Measurements from ENCODE around the gene ZNF385B. TPM values are rescaled to one million over a fixed set of nuclear protein-coding genes. Genes with fewer than 3 reads are reported as not detected.

Gene ZNF385B
- total RNA-seq, 3 donors from 2014 or later (not counting 1 experiment from before 2014, with no cell fraction given): 0.54 TPM; not detected in 2

- H3K27ac ChIP-seq (ENCODE audit: low read length): no peak overlapping the region
- TF ChIP-seq, protein P1, sequence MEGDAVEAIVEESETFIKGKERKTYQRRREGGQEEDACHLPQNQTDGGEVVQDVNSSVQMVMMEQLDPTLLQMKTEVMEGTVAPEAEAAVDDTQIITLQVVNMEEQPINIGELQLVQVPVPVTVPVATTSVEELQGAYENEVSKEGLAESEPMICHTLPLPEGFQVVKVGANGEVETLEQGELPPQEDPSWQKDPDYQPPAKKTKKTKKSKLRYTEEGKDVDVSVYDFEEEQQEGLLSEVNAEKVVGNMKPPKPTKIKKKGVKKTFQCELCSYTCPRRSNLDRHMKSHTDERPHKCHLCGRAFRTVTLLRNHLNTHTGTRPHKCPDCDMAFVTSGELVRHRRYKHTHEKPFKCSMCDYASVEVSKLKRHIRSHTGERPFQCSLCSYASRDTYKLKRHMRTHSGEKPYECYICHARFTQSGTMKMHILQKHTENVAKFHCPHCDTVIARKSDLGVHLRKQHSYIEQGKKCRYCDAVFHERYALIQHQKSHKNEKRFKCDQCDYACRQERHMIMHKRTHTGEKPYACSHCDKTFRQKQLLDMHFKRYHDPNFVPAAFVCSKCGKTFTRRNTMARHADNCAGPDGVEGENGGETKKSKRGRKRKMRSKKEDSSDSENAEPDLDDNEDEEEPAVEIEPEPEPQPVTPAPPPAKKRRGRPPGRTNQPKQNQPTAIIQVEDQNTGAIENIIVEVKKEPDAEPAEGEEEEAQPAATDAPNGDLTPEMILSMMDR (IDR thresholded peaks at IDR 0.05): no peak
- no peak overlapping the region for H3K27ac Mint-ChIP-seq
- no peaks in the 10 kb centered on the region for H3K36me3 Mint-ChIP-seq
- DNase-seq (no peak), ATAC-seq (no peak)
- H3K4me3 ChIP-seq (ENCODE audit: low read length): no peak overlapping the region
- no peaks in the 10 kb centered on the region for H3K4me1 Mint-ChIP-seq
- H3K27me3 ChIP-seq (ENCODE audit: control insufficient read depth, insufficient read depth, low read length): no peaks in the 10 kb centered on the region
- H3K36me3 ChIP-seq (ENCODE audit: control insufficient read depth, insufficient read depth, low read length): no peaks in the 10 kb centered on the region
- intact Hi-C loops (cut with micrococcal nuclease): no loop called here
- WGBS (ENCODE audit: insufficient coverage): 74% methylated on average over 4 of the region's 5 CpGs
- peaks cover 0 to 4% of the 10 kb centered on the region in 2 donors for H3K9me3 Mint-ChIP-seq
- H3K4me3 Mint-ChIP-seq: no peak overlapping the region
- H3K27me3 Mint-ChIP-seq (ENCODE audit: low read depth in 2 of 2): no peaks in the 10 kb centered on the region
- no peaks in the 10 kb centered on the region for H3K9me3 ChIP-seq (ENCODE audit: control insufficient read depth, insufficient read depth, low read length)
- no peaks in the 10 kb centered on the region for H3K4me1 ChIP-seq (ENCODE audit: control insufficient read depth, insufficient read depth, low read length)
These were observed 159.8 kb downstream of the ZNF385B start for GRCh38 chr2:179701524-179702110.

GRCh38 chr2:179695486-179695885, 165.9 kb downstream of the ZNF385B start:
- no peaks in the 10 kb centered on the region for H3K4me1 ChIP-seq (ENCODE audit: control insufficient read depth, insufficient read depth, low read length)
- WGBS (ENCODE audit: insufficient coverage): 89% methylated on average over 1 of the region's 1 CpG
- H3K4me3 ChIP-seq (ENCODE audit: low read length): no peak overlapping the region
- Mint-ChIP-seq H3K9me3 (no peaks in the 10 kb centered on the region), H3K4me1 (no peaks in the 10 kb centered on the region), H3K27ac (no peak overlapping the region), H3K36me3 (no peaks in the 10 kb centered on the region), H3K4me3 (no peak overlapping the region), H3K27me3 (ENCODE audit: low read depth in 2 of 2) (no peaks in the 10 kb centered on the region)
- DNase-seq (no peak), ATAC-seq (no peak)
- TF ChIP-seq, protein P1 (IDR thresholded peaks at IDR 0.05): no peak
- no peaks in the 10 kb centered on the region for H3K36me3 ChIP-seq (ENCODE audit: control insufficient read depth, insufficient read depth, low read length)
- H3K27me3 ChIP-seq (ENCODE audit: control insufficient read depth, insufficient read depth, low read length): no peaks in the 10 kb centered on the region
- no peaks in the 10 kb centered on the region for H3K9me3 ChIP-seq (ENCODE audit: control insufficient read depth, insufficient read depth, low read length)
- no peak overlapping the region for H3K27ac ChIP-seq (ENCODE audit: low read length)
- intact Hi-C loops (cut with micrococcal nuclease): no loop called here

DNA sequence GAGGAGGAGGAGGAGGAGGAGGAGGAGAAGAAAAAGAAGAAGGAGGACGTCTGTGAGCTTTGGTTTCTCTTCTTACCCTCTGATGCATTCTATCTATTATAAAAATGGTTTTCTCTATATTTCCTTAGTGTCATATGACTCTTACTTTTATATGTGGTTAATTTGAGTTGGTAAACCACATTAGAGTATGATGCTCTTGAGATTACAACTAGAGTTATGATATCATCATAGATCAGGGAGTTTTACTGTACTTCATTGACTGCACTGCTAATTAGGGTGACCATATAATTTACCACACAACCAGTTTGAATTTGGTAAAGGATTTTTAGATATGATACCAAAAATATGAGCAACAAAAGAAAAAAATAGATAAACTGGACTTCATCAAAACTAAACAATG, 166.4 kb downstream of the ZNF385B start:
- Mint-ChIP-seq H3K4me1 (no peaks in the 10 kb centered on the region), H3K27me3 (ENCODE audit: low read depth in 2 of 2) (no peaks in the 10 kb centered on the region), H3K4me3 (no peak overlapping the region), H3K36me3 (no peaks in the 10 kb centered on the region), H3K9me3 (no peaks in the 10 kb centered on the region), H3K27ac (no peak overlapping the region)
- DNase-seq (no peak), ATAC-seq (no peak)
- TF ChIP-seq, protein P1 (IDR thresholded peaks at IDR 0.05): no peak
- H3K36me3 ChIP-seq (ENCODE audit: control insufficient read depth, insufficient read depth, low read length): no peaks in the 10 kb centered on the region
- no peaks in the 10 kb centered on the region for H3K27me3 ChIP-seq (ENCODE audit: control insufficient read depth, insufficient read depth, low read length)
- intact Hi-C loops (cut with micrococcal nuclease): no loop called here
- H3K9me3 ChIP-seq (ENCODE audit: control insufficient read depth, insufficient read depth, low read length): no peaks in the 10 kb centered on the region
- no peak overlapping the region for H3K4me3 ChIP-seq (ENCODE audit: low read length)
- WGBS (ENCODE audit: insufficient coverage): no CpG with 5 or more reads among the region's 1 CpG
- no peak overlapping the region for H3K27ac ChIP-seq (ENCODE audit: low read length)
- H3K4me1 ChIP-seq (ENCODE audit: control insufficient read depth, insufficient read depth, low read length): no peaks in the 10 kb centered on the region

DNA sequence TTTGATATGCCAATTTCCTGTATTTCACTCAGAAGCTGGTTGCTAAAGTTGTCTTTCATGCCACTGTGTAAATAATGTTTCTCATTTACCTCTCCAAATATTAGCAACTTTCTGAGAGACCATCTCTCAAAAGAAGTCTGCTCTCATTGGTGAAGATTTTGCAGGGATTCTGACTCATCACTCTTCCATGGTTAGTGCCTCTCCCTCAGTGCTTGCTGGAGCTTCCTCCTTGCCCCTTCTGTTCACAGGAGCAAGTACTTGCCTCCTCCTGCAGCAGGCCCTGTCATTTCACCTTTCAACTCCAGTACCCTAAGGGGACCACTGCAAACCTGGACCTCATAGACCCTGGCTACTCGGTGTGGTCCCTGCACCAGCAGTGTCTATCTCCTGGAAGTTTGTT, 168.8 kb downstream of the ZNF385B start:
- Histone ChIP-seq H3K4me1 (ENCODE audit: control insufficient read depth, insufficient read depth, low read length) (no peaks in the 10 kb centered on the region), H3K27me3 (ENCODE audit: control insufficient read depth, insufficient read depth, low read length) (no peaks in the 10 kb centered on the region), H3K9me3 (ENCODE audit: control insufficient read depth, insufficient read depth, low read length) (no peaks in the 10 kb centered on the region), H3K27ac (ENCODE audit: low read length) (no peak overlapping the region), H3K36me3 (ENCODE audit: control insufficient read depth, insufficient read depth, low read length) (no peaks in the 10 kb centered on the region), H3K4me3 (ENCODE audit: low read length) (no peak overlapping the region)
- Mint-ChIP-seq H3K27ac (no peak overlapping the region), H3K9me3 (peaks cover 3% of the 10 kb centered on the region in 2 donors), H3K36me3 (no peaks in the 10 kb centered on the region), H3K4me1 (no peaks in the 10 kb centered on the region), H3K27me3 (ENCODE audit: low read depth in 2 of 2) (no peaks in the 10 kb centered on the region), H3K4me3 (no peak overlapping the region)
- intact Hi-C loops (cut with micrococcal nuclease): no loop called here
- TF ChIP-seq, protein P1 (IDR thresholded peaks at IDR 0.05): no peak
- no peak for ATAC-seq
- no peak for DNase-seq
- 78% methylated on average over 1 of the region's 1 CpG for WGBS (ENCODE audit: insufficient coverage)
